ENCODE results near the gene NR2E1.

Gene NR2E1

GRCh38 chr6:108165714-108166663 lies at the start of gene NR2E1:
Gene NR2E1, plus strand, starts transcription at chr6:108166022. Its CDS starts 744 bp downstream, at chr6:108166766.
- DNase-seq: no peak

GRCh38 chr6:108116546-108117426 lies 49.0 kb upstream of the NR2E1 start:
- no peak for DNase-seq

- no peak for DNase-seq
Observed at GRCh38 chr6:108117427-108118358, 48.1 kb upstream of the NR2E1 start.

- no peak for DNase-seq
Observed at GRCh38 chr6:108118359-108118724, 47.5 kb upstream of the NR2E1 start.

- no peak for DNase-seq
Observed at GRCh38 chr6:108118810-108119768, 46.7 kb upstream of the NR2E1 start.

- DNase-seq: no peak
Observed at GRCh38 chr6:108119769-108120141, 46.1 kb upstream of the NR2E1 start.

GRCh38 chr6:108120311-108120710 lies 45.5 kb upstream of the NR2E1 start:
- DNase-seq: no peak

- no peak for DNase-seq
Observed at GRCh38 chr6:108121612-108122011, 44.2 kb upstream of the NR2E1 start.

GRCh38 chr6:108123481-108123929 lies 42.3 kb upstream of the NR2E1 start:
- DNase-seq: no peak

- DNase-seq: no peak
Observed at GRCh38 chr6:108123946-108124345, 41.9 kb upstream of the NR2E1 start.

- no peak for DNase-seq
Observed at GRCh38 chr6:108127056-108127455, 38.8 kb upstream of the NR2E1 start.

- DNase-seq: no peak
Observed at GRCh38 chr6:108127826-108128225, 38.0 kb upstream of the NR2E1 start.

- no peak for DNase-seq
Observed at GRCh38 chr6:108130262-108130661, 35.6 kb upstream of the NR2E1 start.

GRCh38 chr6:108132863-108133262 lies 33.0 kb upstream of the NR2E1 start:
- DNase-seq: no peak

- no peak for DNase-seq
Observed at GRCh38 chr6:108133594-108134179, 32.1 kb upstream of the NR2E1 start.

- no peak for DNase-seq
Observed at GRCh38 chr6:108134213-108134970, 31.4 kb upstream of the NR2E1 start.

GRCh38 chr6:108142240-108142639 lies 23.6 kb upstream of the NR2E1 start:
- no peak for DNase-seq

- DNase-seq: no peak
Observed at GRCh38 chr6:108145639-108146038, 20.2 kb upstream of the NR2E1 start.

GRCh38 chr6:108152446-108152845 lies 13.4 kb upstream of the NR2E1 start:
- DNase-seq: no peak
